ENCODE data around the gene ABCG2. TPM values are rescaled to one million over a fixed set of nuclear protein-coding genes. Genes with fewer than 3 reads are reported as not detected.

ABCG2 gene
- total RNA-seq, 4 donors from 2014 or later: 1.1 to 5.0 (median 2.6) TPM

DNA sequence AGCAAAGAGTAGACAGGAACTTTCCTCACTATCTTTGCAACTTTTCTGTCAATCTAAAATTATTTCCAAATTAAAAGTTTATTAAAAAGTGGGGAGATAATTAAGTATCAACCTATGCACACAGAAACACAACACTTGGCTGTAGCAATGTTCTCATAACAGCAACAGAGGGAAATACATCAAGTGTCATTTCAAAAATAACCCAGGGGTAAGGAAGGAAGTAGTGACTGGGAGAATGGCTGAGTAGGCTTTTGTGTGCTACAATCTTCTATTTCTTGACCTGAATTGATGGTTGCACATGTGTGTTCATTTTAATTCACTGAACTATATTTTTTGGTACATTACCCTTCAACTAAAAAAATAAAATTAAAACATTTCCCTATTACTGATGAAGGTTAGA is 67.5 kb downstream of the ABCG2 start:
- no peaks in the 10 kb centered on the region for H3K36me3 ChIP-seq
- H3K4me3 ChIP-seq: no peak overlapping the region
- H3K9me3 ChIP-seq: no peaks in the 10 kb centered on the region
- no peak for ATAC-seq
- TF ChIP-seq EP300 (IDR thresholded peaks at IDR 0.05) (no peak), POLR2AphosphoS5 (IDR thresholded peaks at IDR 0.05) (no peak), POLR2A (IDR thresholded peaks at IDR 0.05) (no peak)
- TF ChIP-seq, protein P1, sequence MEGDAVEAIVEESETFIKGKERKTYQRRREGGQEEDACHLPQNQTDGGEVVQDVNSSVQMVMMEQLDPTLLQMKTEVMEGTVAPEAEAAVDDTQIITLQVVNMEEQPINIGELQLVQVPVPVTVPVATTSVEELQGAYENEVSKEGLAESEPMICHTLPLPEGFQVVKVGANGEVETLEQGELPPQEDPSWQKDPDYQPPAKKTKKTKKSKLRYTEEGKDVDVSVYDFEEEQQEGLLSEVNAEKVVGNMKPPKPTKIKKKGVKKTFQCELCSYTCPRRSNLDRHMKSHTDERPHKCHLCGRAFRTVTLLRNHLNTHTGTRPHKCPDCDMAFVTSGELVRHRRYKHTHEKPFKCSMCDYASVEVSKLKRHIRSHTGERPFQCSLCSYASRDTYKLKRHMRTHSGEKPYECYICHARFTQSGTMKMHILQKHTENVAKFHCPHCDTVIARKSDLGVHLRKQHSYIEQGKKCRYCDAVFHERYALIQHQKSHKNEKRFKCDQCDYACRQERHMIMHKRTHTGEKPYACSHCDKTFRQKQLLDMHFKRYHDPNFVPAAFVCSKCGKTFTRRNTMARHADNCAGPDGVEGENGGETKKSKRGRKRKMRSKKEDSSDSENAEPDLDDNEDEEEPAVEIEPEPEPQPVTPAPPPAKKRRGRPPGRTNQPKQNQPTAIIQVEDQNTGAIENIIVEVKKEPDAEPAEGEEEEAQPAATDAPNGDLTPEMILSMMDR (IDR thresholded peaks at IDR 0.05): no peak
- H3K27ac ChIP-seq: no peak overlapping the region
- no peaks in the 10 kb centered on the region for H3K4me1 ChIP-seq
- H3K27me3 ChIP-seq: no peaks in the 10 kb centered on the region

DNA sequence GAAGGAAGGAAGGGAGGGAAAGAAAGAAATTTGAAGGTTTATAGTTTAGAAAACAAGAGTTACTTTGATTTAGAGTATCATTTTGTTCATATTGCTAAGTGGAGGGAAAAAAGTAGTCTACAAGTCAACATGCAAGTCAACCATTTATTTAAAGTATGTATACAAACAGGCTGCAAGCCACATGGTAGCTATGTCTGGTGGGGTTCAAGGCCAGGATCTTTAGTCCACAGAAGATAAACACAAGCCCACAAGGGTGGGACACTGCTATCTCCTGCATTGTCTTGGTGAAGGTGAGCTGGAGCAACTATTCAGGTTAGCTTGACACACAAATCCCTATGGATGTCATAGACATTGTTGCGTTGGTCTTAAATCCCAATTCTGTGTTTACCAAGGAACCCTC is 71.4 kb downstream of the ABCG2 start:
- 100% methylated on average over 1 of the region's 1 CpG; no CpG with 5 or more reads in 1 of the 2 donors for WGBS, 2 donors (ENCODE audit: low coverage in 1 of 2)
- Histone ChIP-seq H3K36me3 (no peaks in the 10 kb centered on the region), H3K4me3 (no peak overlapping the region), H3K27me3 (no peaks in the 10 kb centered on the region), H3K4me1 (no peaks in the 10 kb centered on the region), H3K9me3 (no peaks in the 10 kb centered on the region), H3K27ac (no peak overlapping the region)
- TF ChIP-seq POLR2A (IDR thresholded peaks at IDR 0.05) (no peak), POLR2AphosphoS5 (IDR thresholded peaks at IDR 0.05) (no peak), EP300 (IDR thresholded peaks at IDR 0.05) (no peak)
- TF ChIP-seq, protein P1 (IDR thresholded peaks at IDR 0.05): no peak
- ATAC-seq: no peak

DNA sequence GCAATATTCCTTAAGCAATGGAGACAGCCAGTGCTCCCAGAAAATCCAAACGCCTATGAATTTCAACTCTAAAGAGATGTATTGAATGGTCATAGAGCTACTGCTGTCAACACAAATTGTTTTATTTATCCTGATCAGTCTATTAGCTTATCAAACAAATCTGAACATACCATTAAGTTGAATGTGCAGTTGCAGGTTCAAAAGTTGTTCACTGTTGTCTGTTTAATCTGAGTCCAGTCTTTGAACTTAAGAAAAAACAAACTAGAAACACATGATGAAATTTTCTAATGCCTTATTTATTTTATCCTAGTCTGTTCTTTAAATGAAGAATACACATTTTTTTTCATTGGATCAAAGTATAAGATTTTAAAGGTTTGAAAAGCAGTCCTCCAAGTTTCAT is 77.8 kb downstream of the ABCG2 start:
- 67 to 92% methylated on average over 1 of the region's 1 CpG for WGBS, 2 donors (ENCODE audit: low coverage in 1 of 2)
- H3K9me3 ChIP-seq: no peaks in the 10 kb centered on the region
- H3K4me1 ChIP-seq: no peaks in the 10 kb centered on the region
- H3K36me3 ChIP-seq: peaks cover 5 to 32% of the 10 kb centered on the region in 2 donors
- ATAC-seq: no peak
- no peak overlapping the region for H3K27ac ChIP-seq
- H3K27me3 ChIP-seq: no peaks in the 10 kb centered on the region
- H3K4me3 ChIP-seq: no peak overlapping the region
- TF ChIP-seq, protein P1 (IDR thresholded peaks at IDR 0.05): no peak
- TF ChIP-seq EP300 (IDR thresholded peaks at IDR 0.05): no peak
- TF ChIP-seq POLR2A (IDR thresholded peaks at IDR 0.05): no peak
- no peak for TF ChIP-seq POLR2AphosphoS5 (IDR thresholded peaks at IDR 0.05)

DNA sequence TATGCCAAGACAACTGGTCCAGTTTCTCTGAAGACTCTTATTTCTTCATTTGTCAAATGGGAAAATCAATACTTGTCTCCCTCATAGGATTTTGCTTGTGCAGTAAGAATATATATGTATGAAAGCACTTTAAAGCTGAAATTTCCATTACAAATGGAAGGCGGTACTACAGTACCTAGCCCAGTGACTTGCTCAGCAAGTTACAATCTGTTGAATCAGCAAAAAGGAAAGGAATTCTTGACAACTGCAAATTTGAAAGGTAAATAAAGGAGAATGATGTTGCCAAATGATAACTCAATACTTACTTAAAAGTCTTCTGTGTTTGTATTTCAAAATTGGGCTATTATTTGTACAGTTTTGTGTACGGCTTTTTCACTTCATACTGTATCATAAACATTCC is 79.9 kb downstream of the ABCG2 start:
- WGBS, 2 donors (ENCODE audit: low coverage in 1 of 2): 91 to 94% methylated on average over 2 of the region's 2 CpGs
- ATAC-seq: no peak
- Histone ChIP-seq H3K4me1 (no peaks in the 10 kb centered on the region), H3K4me3 (no peak overlapping the region), H3K9me3 (no peaks in the 10 kb centered on the region), H3K27me3 (no peaks in the 10 kb centered on the region), H3K27ac (no peak overlapping the region), H3K36me3 (peaks cover 12 to 52% of the 10 kb centered on the region in 2 donors)
- no peak for TF ChIP-seq POLR2AphosphoS5 (IDR thresholded peaks at IDR 0.05)
- TF ChIP-seq, protein P1 (IDR thresholded peaks at IDR 0.05): no peak
- TF ChIP-seq POLR2A (IDR thresholded peaks at IDR 0.05): no peak
- no peak for TF ChIP-seq EP300 (IDR thresholded peaks at IDR 0.05)

DNA sequence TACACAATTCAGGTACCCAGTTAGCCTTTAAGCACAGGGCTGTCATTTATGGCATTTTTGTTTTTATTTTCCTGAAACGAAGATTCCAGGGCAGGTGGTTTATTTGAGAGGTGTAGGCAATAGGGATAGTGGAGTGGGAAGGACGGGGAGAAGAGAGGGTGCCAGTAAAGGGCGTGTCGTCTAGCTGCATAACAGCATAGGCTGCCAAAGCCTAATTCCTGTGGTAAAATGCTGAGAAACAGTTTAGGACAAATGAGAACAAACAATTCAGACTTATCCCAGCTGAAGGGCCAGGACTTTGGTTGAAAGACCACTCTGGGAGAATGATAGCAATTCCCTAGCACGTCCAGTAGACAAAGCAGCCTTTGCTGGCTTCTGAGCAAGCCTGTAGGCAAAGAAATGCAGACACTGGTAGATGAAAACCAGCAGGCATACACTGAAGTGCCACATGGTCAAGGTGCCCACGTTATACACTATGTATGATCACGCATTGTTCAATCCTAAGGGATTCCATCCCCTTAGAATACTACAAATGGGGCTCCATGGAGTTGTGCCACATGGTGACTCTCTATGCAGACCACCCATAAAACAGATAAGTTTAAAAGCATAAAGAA is 80.4 kb downstream of the ABCG2 start:
- no peak overlapping the region for H3K4me3 ChIP-seq

More for the DNA sequence above, 80.4 kb downstream of the ABCG2 start:
- TF ChIP-seq, protein P1 (IDR thresholded peaks at IDR 0.05): no peak
- no peak for TF ChIP-seq POLR2AphosphoS5 (IDR thresholded peaks at IDR 0.05)
- no peak for TF ChIP-seq POLR2A (IDR thresholded peaks at IDR 0.05)
- TF ChIP-seq EP300 (IDR thresholded peaks at IDR 0.05): no peak
- Histone ChIP-seq H3K27ac (no peak overlapping the region), H3K27me3 (no peaks in the 10 kb centered on the region), H3K9me3 (no peaks in the 10 kb centered on the region), H3K4me1 (no peaks in the 10 kb centered on the region), H3K36me3 (peaks cover 12 to 58% of the 10 kb centered on the region in 2 donors)
- ATAC-seq: no peak
- WGBS, 2 donors (ENCODE audit: low coverage in 1 of 2): 74 to 83% methylated on average over 4 to 7 of the region's 7 CpGs
